IPS DF 4.7 (cell line): ENCODE measurements around the gene ANGPTL1.
"Not testable (repeated sequence)": the region's sequence is repeated elsewhere in the genome, so short reads cannot be mapped to it uniquely, and the experiment has no call there.

ENCODE experiments used
- DNase-seq: peaks from one replicate; pipeline ENCODE4 v3.0.0-alpha.2; 2013; ENCODE audit warnings: low spot score; ENCODE audit errors: extremely low read depth

ANGPTL1 gene

DNA sequence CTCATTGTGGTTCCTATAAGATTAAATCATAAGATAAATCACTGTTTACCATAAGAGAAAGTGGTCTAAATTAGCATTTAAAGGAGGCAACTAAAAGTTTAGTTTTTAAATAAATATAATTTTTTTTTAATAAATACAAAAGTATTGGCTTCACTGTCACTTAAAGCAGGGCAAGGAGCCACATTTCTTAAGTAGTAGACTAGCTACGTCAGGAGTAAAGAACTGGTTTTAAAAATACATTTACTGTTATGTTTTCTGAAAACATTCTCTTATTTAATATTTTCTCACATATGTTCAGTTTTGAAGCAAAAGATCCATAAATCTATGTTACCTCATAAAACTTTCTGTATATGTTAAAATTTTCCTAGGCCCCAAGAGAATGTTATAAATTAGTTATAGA lies 2.2 kb downstream of the ANGPTL1 start:
- no peak for DNase-seq

DNA sequence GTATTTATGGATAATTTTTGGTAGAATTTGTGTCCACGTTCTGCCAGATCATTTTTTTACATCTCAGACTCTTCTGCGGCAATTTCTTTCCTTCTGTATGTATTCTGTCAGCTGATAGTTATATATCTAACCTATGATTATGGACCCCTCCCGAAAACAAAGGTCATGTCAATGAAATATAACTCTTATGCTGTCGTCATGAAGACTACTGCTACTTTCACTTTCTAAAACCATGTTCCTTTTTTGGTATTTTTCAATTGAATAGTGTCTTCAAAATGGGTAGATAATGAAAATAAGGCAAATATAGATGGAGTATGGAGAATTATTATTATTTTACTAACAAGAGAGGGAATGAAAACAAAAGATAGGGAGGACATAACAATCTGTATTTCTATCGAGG lies 3.2 kb downstream of the ANGPTL1 start:
- DNase-seq, result no peak

DNA sequence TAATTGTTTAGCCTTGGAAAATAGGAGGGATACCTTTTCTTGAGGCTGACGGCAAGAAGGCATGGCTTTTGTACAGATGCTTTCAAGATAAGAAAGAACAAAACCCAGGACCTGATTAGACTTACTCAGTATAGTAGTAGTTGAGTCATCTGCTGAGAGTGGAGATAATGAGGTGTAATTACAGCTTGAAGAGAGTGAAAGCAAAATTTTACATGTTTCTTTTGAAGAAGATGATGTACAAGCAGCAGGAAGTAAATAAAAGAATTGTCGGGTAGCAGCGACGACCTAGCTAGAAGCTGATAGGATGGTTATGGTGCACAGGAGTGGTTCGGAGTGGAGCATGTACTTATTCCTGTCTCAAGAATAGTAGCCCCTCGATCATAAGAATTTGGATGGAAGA lies 6.6 kb downstream of the ANGPTL1 start:
- no peak for DNase-seq

DNA sequence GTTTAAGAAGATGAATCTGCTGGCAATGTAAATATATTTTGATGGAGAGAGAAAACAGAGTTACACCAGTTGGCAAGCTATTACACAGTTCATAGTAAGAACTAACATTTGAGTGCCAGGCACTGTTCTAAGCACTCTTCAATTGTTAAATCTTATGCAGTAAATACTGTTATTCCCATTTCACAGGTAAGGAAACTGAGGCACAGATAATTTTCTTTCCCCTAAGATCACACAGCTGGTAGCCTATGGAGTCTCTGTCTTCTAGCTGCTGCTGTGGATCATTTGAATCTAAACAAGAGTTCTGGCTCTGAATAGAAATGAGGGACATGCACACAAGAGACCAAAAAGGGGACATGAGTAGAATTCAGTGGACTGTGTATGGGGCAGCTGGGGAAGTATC lies 8.0 kb downstream of the ANGPTL1 start:
- no peak for DNase-seq

DNA sequence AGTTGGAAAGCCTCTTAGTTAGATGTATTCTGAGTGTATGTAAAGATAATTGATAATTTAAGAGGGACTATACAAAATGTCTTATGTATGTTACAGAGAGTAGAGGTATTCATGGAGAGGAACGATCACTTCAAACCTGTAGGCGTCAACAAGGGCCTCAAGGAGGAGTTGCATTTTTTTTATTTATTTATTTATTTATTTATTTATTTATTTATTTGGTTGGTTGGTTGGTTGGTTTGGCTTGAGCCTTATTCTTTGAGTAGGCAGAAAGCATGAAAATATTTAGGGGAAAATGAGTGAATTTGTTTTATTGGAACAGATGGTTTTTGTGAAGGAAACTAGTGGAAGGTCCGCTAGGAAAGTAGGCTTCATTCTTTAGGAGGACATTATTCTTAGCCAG lies 8.5 kb downstream of the ANGPTL1 start:
- DNase-seq, result no peak

DNA sequence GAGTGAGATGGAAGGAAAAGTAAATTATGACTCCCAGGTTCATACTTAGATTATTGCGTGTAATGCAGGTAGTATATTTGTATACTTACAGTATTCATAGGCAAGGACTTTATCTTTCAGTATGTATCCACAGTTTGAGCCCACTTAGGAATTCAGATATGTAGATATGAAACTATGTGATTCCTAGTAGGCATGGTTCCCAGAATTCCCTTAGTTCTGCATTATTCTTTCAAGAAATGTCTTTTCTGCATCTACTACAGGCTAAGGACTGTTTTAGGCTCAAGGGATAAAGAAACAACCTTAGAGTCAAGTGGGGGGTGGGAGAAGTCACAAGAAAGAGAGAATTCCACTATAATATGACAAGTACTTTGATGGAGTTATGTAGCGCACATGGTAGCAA lies 13.8 kb downstream of the ANGPTL1 start:
- DNase-seq, result no peak

DNA sequence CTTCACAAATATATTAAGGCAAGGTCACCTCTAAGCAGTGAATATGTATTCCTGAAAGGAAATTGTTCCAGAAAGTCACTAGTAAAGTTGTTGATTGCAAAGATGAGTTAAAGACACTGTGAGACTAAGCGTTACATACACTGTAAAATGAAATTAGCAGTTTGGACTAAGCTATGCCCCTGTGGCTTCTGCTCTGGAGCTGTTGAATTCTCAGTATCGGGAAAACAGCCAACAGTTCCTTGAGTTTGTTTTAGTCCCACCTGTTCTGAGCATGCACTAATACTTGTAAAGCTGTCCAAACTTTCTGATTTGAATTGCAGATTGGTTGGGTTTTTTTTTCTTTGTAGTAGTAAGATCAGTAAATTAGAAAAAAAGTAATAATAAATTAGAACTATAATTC lies 21.0 kb downstream of the ANGPTL1 start:
- DNase-seq, result no peak

DNA sequence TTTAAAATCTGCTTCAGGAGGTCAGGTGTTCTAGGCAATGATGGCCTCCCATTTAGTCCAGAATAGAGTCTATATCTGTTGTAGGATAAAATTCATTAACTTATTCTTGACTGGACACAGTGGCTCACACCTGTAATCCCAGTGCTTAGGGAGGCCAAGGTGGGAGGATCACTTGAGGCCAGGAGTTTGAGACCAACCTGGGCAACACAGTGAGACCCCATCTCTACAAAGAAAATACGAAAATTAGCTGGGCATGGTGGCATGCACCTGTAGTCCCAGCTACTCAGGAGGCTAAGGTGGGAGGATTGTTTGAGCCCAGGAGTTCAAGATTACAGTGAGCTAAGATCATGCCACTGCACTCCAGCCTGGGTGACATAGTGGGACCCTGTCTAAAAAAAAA lies 23.0 kb downstream of the ANGPTL1 start:
- DNase-seq, result not testable (repeated sequence)

DNA sequence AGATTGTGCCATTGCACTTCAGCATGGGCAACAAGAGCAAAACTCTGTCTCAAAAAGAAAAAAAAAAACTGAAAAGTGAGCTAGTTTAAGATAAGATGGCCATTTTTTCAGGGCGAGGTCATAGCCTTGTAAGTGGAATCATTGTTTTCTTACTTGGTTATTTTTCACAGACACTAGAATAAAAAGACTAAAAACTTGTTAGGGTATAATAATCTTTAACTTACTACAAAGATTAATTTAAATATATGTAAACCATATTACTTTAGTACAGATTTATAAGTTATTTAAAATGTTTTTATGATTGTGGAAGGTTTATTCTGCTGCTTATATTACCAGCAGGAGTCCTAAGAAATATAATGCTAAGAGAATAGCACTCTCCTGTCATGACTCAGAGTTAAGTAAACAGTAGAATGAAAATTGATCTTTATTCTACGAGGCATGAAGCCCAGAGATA lies 23.5 kb downstream of the ANGPTL1 start:
- DNase-seq, result no peak

DNA sequence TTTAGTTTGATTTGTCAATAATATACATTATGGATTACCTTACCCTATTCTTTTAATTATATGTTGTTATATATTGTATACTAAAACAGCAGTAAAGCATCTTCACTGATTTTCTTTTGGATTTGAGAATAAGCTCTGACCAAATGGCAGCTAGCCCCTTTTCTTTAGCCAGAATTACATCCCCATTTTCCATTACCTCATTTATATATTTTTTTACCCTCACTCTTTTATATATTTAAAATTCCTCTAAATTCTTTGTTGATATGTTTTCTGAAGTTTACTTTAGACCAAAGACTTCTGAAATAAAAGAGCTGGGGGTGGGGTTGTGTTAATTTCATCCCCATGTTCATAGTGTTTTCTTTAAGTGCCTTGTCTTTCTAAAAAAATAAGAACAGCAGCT lies 24.6 kb downstream of the ANGPTL1 start:
- no peak for DNase-seq

DNA sequence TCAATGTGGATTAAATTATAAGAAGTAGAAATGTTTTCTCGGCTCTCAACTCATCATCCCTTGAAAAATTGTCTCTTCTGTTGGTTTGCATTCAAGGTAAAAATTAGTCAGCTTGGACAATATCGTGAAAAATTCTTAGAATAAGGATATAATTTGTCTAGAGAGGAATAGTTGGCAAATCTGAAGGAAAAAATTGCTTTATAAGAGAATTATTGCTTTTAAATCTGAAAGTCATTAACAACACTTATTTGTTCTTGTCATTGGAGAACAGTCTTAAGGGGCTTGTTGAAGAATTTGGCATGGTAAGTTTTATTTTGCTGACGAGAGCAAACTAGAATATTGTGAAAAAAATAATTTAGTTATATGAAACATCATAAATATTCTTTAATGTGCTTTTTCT lies 26.4 kb downstream of the ANGPTL1 start:
- no peak for DNase-seq

DNA sequence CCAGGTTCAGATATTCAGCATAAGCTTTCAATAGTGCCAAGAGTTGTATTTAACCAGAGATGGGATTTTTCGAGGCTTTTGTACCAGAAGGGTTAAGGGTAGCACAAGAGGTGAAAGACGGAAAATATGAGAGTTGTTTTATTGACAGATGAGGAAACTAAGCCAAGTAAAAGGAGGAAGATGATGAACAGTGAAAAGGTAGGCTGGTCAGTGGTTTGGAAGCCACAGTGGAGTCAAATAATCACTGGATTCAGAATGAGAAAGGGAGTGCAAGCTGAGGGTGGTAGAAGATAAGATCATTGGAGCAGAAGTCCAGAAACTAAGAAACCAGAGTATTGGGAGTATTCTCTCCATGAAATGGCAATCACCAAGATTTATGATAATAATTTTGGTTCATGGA lies 45.7 kb downstream of the ANGPTL1 start:
- no peak for DNase-seq

DNA sequence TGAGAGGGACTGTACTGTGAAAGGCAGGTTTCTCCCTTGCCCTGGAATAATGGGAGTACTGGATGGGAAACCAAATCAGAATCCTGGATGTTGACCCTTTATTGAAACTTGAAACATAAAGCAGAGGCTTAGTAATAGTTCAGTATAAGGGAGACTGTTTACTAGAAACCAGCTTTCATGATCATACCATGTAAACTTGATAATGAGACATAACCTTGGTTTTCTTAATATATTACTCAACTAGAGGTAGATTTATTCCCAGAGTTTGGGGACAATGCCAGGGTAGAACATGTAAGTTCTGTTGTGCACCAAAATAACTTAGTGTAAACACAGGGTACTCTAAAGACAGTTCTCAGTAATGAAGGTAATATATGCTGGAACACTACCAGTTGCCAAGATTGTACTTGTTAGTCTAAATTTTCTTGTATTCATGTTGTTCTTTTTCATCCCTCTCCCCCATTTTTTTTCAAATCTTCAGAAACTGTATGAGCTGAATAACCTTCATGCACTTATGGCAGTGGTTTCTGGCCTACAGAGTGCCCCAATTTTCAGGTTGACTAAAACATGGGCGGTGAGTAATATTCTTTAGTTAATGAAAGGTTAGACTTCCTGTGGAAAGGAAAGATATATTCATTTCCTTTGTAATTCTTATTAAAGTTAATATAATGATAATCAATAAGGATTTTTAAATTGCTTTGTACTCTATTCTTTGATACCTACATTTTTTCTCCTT lies 49.6 kb downstream of the ANGPTL1 start:
- DNase-seq, result no peak

DNA sequence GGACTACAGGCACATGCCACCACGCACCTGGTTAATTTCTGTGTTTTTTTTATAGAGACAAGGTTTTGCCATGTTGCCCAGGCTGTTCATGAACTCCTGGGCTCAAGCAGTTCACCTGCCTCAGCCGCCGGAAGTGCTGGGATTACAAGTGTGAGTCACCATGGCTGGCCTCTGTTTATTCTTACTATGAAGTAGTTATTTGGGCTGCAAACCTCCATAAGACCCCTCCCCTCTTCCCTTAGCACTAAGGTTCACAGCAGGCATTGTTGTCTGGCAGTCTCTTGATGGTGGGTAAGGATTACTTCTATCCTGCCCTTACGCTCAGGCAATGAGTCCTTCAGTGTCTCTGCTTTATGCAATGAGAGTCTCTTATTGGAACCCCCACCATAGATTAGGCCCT lies 51.8 kb downstream of the ANGPTL1 start:
- DNase-seq, result peak; percentile 2

DNA sequence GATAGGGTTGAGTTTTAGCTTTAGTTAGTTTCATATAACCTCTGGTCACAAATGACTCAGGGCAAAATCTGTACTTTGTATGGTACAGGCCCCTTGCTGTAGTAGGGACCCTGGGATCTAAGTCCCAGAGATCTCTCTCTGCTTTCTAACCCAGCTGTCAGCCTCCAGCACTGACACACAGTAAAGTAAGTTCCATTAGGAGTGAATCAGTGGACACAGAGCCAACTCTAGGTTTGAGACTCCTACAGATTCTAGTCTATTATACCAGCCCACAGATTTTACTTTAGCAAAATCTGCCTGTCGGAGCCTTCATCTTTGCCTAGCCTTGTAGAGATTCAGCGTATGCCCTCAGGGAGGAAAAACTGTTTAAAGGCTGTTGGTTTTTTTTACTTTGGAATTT lies 52.5 kb downstream of the ANGPTL1 start:
- no peak for DNase-seq

DNA sequence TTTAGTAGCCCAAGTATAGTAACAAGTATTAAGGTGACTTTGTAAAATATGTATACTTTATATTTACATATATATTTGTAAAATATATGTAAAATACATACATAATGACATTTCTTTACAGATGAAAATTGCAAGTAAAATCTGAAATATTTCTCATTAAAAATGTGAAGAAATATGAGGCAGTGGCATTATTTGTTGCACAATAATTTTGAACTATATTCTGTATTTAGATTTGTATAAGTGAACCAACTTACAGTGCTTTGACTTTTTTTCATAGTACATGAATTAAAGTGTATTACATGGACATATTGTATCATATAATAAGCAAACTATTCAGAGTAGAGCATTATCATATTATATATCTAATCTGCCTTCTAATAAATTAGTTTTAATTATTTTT lies 60.3 kb downstream of the ANGPTL1 start:
- no peak for DNase-seq

DNA sequence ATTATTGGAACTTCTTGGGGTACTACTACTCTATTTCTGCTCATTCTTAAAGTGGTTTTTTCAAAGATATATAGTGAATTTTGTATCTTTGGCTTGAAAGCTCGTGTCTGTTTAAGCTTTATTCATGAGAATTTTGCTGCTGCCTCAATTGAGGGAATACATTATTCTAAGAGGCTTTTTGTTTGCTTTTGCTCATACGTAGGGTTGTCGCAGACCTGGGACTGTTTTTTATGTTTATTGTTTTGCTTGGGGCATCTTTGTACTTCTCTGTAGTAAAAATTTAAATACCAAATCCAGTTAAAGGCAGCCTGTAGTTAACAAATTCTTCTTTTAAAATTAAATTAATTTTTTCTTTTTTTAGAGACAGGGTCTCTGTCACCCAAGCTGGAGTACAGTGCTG lies 62.3 kb downstream of the ANGPTL1 start:
- no peak for DNase-seq

DNA sequence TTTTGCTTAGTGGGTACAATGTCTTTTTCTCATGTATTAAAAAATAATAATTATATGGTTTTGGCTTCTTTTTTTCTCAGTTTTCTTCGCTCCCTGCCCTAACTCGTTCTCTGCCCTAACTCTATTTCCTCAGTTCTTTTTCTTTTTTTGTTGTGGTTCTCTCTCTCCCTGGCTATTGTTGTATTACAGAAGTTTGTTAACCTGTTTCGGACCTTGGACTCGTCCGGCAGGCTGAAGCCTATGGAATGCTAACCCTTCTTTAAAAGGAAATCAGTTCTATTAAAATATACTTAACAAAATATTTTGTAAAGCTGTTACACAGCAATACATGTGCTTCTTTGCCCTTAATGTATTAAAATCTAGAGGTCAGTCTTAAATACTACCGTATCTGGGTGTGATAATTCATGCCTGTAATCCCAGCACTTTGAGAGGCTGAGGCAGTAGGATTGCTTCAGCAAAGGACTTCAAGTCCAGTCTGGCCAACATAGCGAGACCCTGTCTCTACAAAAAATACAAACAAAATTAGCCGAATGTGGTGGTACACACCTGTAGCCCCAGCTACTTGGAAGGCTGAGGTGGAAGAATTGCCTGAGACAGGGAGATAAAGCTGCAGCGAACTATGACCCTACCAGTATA lies 64.1 kb downstream of the ANGPTL1 start:
- no peak for DNase-seq

DNA sequence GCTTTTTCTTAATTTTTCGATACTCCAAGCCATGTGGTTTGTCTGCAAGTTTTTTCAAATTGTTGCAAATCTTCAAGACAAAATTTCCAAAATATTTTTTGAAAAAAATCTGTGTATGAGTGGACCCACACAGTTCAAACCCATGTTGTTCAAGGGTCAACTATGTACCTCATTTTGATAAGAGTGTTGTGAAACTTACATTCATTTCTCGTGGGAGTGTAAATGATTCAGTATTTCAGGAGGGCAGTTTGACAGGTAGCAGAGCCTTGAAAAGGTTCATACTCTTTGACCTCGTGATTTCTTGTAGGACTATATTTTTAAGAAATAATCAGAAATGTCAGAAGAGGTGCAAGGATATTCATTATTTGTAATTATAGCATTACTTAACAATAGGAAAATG lies 68.0 kb downstream of the ANGPTL1 start:
- DNase-seq, result no peak
